Esophagus mucosa (tissue), 1 donor: ENCODE results near the gene ZXDA. TPM values are rescaled to one million over a fixed set of nuclear protein-coding genes. Genes with fewer than 3 reads are reported as not detected.

Experiments used
- total RNA-seq: library from RNA; stranded (reverse); gene quantifications from one replicate; pipeline ENCODE4 v1.2.4, GENCODE V29; 2023
- donor health status: DM: yes; HTN: yes; CAD: no.

Gene ZXDA
- total RNA-seq, 1 donor from 2014 or later, result 1.3 TPM

Other genes starting within 250 kb of the ZXDA start
- not detected for gene NLRP2B, start 230.2 kb downstream of the ZXDA start, total RNA-seq